ENCODE results near the gene PLPP4.

The PLPP4 gene

GRCh38 chr10:120527691-120528090 lies 70.7 kb downstream of the PLPP4 start:
- DNase-seq, result no peak

DNA sequence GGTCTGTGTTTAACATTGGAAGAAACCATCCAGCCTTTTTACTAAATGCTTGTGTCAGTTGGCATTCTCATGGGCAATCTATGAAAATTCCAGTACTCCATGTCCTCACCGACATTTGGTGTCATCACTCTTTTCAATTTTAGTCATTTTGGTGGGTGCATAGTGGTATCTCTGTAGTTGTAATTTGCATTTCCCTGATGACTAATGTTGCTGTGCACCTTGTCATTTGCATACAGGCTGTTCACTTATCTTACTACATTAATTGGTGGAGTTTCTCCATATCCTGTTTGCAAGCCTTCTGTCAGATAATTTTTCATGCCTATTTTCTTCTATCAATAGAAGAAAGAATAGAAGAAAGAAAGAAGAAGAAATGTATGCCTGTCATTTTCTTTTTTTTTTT lies 73.7 kb downstream of the PLPP4 start:
- no peak for DNase-seq

GRCh38 chr10:120538091-120538490 lies 81.1 kb downstream of the PLPP4 start:
- DNase-seq, result no peak

DNA sequence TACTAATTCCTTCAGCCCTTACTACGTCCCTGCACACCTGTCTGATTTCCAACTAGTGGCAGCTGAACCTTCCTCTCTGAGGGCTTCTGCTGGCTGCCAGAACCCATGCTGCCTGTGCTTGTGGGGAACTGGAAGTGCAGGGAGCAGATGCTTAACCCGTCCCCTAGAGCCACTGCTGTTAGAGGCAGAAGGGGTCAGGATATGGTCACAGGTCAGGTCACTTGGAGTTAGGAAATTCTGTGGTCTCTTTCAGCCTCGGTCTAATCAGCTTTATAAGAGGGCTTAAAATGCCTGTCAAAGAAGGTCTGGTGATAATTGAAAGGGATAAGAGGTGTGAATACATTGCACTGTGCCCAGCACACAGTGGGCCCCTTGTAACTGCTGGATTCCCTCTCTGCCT lies 82.0 kb downstream of the PLPP4 start:
- DNase-seq, result no peak

- no peak for DNase-seq
These were observed 83.5 kb downstream of the PLPP4 start for GRCh38 chr10:120540486-120540885.

GRCh38 chr10:120541984-120542383 lies 85.0 kb downstream of the PLPP4 start:
- no peak for DNase-seq

DNA sequence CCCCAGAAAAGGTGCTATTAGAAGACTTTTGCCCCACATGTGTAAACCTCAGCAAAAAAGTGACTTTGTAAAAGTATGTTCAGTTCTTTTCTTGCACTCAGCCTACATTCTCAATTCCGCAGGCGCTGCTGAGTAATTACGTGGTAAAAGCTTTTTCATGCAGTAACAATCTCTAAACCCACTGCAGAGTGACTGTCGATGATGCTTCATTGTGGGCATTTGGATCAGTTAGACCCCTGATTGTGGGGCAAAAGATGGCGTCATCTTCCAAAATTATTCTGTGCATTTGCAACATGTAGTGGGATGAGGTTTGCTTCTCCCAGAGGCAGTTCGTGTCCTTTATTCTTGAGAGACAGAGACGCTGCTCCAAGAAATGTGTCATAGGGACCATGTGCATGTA lies 85.6 kb downstream of the PLPP4 start:
- DNase-seq, result no peak

DNA sequence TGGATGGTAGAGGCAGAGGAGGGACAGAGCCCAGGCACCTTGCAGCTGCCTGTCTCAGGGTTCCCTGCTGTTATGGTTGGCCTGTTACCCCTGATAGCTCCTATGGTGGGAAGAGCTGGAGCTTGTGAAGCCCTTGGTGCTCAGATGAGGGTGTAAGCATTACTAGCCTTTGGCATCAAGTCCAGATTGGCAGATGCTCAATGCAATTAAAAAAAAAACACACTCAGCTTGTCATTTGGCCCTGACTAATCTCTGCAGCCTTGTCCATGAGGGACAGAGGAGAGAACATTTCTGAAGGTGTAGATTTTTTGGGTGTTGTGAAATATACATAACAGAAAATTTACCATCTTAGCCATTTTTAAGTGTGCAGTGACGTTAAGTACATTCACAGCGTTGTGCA lies 86.3 kb downstream of the PLPP4 start:
- no peak for DNase-seq

DNA sequence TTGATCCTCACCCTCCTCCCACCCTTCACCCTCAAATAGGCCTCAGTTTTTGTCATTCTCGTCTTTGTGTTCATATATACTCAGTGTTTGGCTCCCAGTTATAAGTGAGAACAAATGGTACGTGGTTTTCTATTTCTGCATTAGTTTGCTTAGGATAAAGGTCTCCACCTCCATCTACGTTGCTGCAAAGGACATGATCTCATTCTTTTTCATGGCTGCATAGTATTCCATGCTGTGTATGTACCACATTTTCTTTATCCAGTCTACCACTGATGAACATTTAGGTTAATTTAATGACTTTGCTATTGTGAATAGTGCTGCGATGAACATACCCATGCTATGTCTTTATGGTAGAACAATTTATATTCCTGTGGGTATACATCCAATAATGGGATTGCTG lies 91.2 kb downstream of the PLPP4 start:
- DNase-seq, result no peak

DNA sequence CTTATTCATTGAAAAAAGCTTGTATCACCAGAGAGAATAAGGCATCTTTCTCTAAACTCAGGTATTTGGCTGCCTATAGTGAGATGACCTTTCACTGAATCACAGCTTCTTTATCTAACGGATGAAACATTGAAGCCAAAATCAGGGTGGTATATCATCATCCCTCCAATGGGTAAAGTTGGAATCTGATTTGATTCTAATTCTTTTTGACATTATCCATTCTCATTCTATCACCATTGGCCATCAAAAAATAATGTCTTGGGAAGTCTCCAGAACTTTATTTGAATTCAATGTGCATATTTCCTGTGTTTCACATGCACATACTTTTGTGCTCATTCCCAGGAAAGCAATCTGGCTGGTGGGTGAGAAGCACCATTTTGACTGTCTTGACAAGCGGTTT lies 95.2 kb downstream of the PLPP4 start:
- DNase-seq, result no peak

GRCh38 chr10:120553911-120554310 lies 96.9 kb downstream of the PLPP4 start:
- DNase-seq, result no peak

DNA sequence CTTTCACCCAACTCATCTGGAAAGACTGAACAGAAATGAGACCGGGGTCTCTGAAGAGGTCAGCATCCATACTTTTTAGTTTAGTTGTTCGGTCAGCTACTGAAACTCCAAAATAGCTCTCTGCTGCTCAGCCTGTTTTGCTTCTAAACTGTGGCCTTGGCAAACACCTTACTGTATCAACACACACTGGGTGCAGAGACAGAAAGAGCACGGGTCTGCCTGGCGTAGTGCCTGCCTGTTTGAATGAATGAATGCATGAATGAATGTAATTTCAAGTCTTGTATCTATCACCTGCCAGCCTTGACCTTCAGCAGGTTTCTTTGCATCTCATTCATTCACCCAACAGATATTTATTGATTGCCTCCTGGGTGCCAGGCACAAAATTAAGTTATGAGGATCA lies 98.4 kb downstream of the PLPP4 start:
- no peak for DNase-seq

- DNase-seq, result no peak
These were observed 99.0 kb downstream of the PLPP4 start for GRCh38 chr10:120555842-120556532.

GRCh38 chr10:120557311-120557710 lies 100.3 kb downstream of the PLPP4 start:
- no peak for DNase-seq

DNA sequence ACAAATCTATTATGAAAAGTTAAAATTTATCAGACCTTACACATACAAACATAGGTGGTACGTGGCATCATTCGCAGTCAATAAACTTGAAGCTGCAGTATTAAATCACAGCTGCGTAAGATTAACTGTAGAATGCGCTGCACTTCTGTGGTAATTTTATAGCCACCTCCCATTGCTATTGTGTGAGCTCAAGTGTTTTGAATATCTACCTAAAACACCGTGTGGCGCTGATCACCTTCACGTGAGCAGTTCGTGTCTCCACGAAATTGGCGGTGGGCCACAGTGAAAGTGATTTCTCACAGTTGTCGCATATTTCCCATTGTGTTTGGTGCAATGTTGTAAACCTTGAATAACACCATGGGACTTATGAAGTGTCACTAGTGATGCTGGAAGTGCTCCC lies 102.8 kb downstream of the PLPP4 start:
- no peak for DNase-seq

GRCh38 chr10:120562956-120563355 lies 105.9 kb downstream of the PLPP4 start:
- DNase-seq, result no peak

DNA sequence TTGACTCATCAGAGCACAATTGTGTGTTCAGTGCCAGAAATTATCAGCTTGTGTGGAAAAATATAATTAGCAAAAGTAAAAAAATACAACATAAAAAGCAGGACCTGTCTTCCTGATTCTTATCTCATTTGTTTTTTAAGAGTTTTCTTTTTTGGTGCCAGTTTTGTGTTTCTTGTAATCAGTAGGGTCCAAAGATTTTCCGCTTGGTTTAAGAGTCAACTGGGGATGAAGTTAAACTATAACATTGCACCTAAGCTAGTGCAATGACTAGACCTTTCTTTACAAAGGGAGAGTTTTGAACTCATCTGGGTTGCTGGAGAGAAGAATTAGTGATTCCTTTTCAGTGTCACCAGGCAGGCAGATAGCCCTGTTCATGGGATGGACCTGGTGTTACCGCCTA lies 113.4 kb downstream of the PLPP4 start:
- no peak for DNase-seq

GRCh38 chr10:120571266-120571665 lies 114.2 kb downstream of the PLPP4 start:
- no peak for DNase-seq

DNA sequence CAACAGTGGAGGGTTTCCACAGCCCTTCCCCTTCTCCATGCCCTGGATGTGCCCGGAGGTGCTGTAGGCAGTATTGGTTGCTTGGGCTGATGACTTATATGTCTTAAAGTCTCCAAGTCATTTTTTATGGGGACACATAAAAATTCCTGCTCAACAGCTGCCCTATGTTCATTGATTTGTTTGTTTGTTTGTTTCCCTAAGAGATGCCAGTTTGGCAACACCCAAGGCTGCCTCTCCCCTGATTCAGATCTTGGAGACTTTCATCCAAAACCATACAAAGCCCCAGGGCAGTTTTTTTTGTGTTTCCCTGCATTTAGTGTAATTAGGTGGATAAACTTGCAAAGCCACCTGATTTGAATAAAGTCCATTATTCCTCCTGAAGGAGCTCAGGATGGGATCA lies 115.3 kb downstream of the PLPP4 start:
- no peak for DNase-seq

DNA sequence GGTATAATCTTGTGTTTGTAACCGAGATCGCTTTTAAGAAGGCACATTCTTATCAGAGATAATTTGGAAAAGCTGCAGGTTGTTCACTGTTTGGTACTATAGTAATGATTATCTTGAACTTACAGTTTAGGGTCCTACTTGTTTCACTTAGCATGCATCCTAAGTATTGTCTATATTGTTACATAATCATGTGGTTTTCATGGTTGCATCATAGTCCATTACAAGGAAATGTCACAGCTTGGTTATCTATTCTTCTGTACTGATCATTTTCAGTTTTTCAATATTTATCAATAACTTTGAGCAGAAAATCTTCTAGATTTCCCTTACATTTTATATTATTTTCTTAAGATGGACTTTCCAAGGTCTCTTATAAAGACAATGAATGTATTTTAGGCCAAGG lies 116.3 kb downstream of the PLPP4 start:
- no peak for DNase-seq

DNA sequence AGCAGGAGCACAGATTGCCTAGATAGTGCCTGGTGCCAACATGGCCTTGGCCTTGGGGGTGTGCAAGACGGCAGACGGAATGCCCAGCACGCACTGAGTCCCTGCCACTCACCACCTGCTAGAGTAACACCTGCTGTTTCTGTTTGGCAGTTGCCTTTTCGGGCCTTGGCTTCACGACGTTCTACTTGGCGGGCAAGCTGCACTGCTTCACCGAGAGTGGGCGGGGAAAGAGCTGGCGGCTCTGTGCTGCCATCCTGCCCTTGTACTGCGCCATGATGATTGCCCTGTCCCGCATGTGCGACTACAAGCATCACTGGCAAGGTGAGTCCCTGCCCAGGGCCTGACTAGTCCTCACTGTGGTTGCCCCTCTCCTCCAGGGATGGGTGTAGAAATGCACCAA lies 118.0 kb downstream of the PLPP4 start:
- DNase-seq, result no peak

- no peak for DNase-seq
These were observed 118.4 kb downstream of the PLPP4 start for GRCh38 chr10:120575411-120575810.

- DNase-seq, result no peak
These were observed 121.1 kb downstream of the PLPP4 start for GRCh38 chr10:120578134-120578533.

DNA sequence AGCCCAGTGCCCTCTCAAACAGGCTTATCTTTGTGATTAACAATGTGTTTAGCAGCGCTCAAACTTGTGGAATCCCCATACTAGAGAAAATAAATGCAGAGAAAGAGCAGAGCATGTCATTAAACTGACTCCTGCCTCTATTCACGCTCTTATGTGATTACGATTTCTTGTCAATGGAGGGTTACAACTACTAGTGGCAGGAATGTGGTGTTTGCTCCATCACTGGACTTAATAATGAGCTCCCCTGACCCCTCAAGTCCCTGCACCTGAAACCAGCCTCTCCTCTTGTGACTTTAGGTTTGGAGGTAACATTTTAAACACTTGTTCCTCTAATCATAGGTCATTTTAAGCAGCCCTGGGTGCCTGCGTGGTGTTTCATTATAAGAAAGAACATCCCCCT lies 121.9 kb downstream of the PLPP4 start:
- DNase-seq, result no peak

Data from activated CD4-positive, alpha-beta T cell treated with anti-CD3 and anti-CD28 coated beads for 4 hours (primary cell).